Loucy (cell line): ENCODE measurements around the gene DDX10.

ENCODE experiments used
- EZH2phosphoT487 ChIP-seq: fragments of 200-600 bp; IDR thresholded peaks from 2 replicates; pipeline ENCODE4 v1.6.1; 2018; ENCODE audit warnings: antibody characterized with exemption, mild to moderate bottlenecking, moderate library complexity, borderline replicate concordance
- TF ChIP-seq, protein P1 (sequence below): fragments of 200-600 bp; sonication (generic); conservative IDR thresholded peaks from 2 replicates; pipeline ENCODE4 v1.5.1; 2014; ENCODE audit warnings: mild to moderate bottlenecking, antibody characterized with exemption, low read length

- TF ChIP-seq, protein P1, sequence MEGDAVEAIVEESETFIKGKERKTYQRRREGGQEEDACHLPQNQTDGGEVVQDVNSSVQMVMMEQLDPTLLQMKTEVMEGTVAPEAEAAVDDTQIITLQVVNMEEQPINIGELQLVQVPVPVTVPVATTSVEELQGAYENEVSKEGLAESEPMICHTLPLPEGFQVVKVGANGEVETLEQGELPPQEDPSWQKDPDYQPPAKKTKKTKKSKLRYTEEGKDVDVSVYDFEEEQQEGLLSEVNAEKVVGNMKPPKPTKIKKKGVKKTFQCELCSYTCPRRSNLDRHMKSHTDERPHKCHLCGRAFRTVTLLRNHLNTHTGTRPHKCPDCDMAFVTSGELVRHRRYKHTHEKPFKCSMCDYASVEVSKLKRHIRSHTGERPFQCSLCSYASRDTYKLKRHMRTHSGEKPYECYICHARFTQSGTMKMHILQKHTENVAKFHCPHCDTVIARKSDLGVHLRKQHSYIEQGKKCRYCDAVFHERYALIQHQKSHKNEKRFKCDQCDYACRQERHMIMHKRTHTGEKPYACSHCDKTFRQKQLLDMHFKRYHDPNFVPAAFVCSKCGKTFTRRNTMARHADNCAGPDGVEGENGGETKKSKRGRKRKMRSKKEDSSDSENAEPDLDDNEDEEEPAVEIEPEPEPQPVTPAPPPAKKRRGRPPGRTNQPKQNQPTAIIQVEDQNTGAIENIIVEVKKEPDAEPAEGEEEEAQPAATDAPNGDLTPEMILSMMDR, result no peak
- no peak for TF ChIP-seq EZH2phosphoT487
These were observed 320.5 kb downstream of the DDX10 start for GRCh38 chr11:108985236-108985944.
